NCI-H128 (cell line): ENCODE measurements around the gene ULK4.
"Not testable (repeated sequence)": the region's sequence is repeated elsewhere in the genome, so short reads cannot be mapped to it uniquely, and the experiment has no call there.

Experiments
- DNase-seq: peaks from one replicate; lab custom pipeline; 2025; ENCODE audit not compliant: unreplicated experiment; lab: John Stamatoyannopoulos, UW

Gene ULK4

DNA sequence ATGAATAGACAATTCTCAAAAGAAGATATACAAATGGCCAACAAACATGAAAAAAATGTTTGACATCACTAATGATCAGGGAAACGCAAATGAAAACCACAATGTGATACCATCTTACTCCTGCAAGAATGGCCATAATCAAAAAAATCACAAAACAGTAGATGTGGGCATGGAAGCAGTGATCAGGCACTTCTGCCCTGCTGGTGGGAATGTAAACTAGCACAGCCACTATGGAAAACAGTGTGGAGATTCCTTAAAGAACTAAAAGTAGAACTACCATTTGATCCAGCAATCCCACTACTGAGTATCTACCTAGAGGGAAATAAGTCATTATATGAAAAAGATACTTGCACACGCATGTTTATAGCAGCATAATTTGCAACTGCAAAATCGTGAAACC, 677.0 kb downstream of the ULK4 start:
- DNase-seq: not testable (repeated sequence)

DNA sequence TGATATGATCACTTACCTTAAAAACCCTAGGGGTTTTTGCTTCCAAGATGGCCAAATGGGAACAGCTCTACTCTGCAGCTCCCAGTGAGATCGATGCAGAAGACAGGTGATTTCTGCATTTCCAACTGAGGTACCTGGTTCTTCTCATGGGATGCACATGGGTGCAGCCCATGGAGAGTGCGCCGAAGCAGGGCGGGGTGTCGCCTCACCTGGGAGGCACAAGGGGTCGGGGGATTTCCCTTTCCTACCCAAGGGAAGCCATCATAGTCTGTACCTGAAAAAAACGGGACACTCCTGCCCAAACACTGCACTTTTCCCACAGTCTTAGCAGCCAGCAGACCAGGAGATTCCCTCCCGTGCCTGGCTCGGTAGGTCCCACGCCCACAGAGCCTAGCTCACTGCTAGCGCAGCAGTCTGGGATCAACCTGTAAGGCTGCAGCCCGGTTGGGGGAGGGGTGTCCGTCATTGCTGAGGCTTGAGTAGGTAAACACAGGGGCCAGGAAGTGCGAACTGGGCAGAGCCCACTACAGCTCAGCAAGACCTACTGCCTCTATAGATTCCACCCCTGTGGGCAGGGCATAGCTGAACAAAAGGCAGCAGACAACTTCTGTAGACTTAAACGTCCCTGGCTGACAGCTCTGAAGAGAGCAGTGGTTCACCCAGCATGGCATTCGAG, 684.0 kb downstream of the ULK4 start:
- DNase-seq: no peak

GRCh38 chr3:41276191-41276590, 685.7 kb downstream of the ULK4 start:
- no peak for DNase-seq

DNA sequence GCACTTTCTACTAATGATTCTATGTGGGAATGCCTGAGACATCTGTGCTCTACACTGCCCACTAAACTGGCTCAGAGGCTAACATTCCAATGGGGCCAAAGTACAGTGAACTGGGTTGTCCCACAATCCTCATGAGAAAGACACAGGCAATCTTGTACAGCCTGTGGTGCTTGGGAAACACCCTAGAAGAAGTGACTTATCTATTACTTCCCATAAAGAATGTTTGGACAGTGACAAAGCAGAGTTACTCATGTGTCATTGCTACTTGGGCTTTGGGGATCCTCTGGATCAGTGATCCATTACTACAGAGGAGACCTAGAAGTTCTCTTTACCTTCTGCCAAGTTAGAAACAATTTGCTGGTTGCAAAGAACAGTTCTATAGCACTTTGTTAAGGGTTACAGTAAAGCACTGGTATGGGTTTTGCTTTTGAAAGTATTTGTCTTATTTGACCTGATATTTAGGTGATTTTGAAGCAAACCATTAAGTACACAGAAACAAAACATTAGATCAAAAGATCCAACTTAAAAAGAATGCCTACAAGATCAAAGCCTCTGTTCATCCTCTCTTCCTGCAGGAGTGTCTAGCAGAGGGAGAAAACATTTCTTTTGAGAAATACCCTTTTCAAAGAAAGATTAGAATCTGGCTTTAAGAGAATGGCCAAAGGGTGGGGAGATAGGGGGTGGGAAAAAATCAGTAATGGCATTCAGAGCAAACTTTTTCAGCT, 686.8 kb downstream of the ULK4 start:
- no peak for DNase-seq

DNA sequence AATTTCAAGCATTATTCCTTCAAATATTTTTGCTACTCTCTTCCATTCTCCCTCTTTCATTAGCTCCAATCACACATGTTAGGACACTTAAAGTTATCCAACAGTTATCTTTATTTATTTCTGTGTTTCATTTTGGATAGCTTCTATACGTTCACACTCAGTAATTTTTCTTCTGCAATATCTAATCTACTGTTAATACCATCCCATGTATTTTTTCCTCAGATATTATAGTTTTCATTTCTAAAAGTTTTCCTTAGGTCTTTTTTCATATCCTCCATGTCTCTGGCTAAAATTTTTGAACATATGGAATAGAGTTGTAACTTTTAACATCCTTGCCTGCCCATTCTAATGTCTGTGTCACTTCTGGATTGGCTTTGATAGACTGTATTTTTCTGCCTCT, 689.2 kb downstream of the ULK4 start:
- DNase-seq: no peak

DNA sequence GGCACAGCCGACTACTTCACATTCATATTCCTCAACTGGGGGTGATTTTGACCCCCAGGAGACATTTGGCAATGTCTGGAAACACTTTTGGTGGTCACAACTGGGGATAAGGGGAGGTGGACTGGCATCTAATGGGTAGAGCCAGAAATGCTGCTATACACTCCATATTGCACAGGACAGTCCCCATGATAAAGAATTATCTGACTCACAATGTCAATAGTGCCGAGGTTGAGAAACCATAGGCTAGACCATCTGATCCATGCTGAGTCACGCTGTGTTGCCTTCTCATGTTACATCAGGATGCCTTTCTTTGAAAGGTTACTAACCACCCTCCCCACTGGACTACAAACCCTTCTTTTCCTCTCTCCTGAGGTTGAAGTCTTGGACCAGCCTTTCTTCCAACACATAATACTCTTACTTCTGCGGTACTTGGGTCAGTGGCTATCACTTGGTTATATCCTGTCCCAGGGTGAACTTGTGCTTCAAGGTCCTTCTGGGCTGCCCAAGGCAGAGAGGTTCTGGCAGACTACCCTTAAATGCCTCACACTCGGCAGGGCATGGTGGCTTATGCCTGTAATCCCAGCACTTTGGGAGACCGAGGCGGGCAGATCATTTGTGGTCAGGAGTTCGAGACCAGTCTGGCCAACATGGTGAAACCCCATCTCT, 693.8 kb downstream of the ULK4 start:
- no peak for DNase-seq

- DNase-seq: no peak
Observed at GRCh38 chr3:41265823-41266273, 696.1 kb downstream of the ULK4 start.

GRCh38 chr3:41265011-41265545, 696.8 kb downstream of the ULK4 start:
- DNase-seq: no peak

DNA sequence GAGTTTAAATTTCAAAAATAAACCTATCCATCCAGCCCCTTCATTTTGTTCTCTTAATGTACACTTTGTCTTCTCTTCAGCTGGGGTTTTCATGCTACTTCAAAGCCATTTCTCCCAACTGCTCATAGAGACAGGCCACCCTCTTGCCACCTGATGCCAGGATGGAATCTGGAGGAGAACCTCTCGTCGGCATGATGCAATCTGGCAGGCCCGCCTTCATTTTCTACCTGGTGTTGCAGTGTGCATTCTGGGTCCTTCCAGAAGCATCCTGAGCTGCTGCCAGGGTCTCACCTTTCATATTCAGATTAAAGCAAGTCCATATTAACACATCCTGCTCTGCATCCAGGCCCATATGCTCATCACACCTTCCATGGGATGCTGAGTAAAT, 701.8 kb downstream of the ULK4 start:
- DNase-seq: no peak

DNA sequence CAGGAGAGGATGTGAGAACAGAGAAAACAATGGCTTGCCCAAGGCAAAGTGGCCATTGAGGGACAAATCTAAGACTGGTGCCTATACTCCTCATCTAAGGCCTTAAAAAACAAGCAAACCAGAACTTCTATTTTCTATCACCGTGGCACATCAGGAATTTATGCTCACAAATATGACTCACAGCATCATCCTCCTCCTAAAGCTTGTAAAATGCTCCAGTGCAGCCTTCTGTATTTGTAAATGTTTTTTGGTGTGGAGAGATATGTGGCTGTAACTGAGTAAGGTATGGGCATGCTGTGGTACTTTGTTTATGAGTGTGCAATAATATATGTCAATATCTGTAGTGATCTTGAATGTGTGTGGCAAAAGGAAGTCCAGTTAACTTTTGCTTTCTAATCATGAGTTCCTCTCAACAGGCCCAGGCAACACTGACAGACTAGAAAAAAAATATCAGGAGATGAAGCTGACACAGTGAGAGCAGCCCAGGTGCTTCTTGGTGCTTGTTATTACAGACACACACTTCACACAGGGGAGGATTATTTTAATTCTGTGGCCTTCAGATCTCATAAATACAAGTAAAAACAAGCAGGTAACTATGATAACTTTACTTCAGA, 702.3 kb downstream of the ULK4 start:
- no peak for DNase-seq

DNA sequence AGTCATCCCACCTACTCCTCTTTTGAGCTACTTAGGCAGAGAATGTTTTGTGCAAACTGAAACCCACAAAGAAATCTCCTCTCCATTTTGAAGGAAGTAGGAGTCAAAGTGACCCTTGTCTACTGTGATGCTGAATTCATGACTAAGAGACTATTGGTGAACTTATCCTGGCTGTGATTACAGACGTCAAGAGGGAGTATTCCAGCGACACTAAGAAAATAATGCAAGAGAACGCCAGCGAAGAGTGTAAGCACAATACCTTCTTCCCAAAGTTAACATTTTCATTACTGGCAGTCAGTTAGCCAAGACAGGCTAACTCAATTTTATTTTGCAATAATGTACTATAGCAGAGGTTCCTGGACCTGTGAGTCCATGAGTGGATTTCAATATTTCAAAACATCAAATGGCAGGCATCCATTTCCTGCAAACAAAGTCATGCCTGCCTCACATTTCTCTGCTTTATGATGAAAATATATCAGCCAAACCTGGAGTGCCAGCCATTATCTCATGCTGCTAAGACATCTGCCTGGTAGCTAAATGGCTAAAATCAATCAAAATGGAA, 703.6 kb downstream of the ULK4 start:
- no peak for DNase-seq

GRCh38 chr3:41251593-41251992, 710.3 kb downstream of the ULK4 start:
- DNase-seq: no peak

DNA sequence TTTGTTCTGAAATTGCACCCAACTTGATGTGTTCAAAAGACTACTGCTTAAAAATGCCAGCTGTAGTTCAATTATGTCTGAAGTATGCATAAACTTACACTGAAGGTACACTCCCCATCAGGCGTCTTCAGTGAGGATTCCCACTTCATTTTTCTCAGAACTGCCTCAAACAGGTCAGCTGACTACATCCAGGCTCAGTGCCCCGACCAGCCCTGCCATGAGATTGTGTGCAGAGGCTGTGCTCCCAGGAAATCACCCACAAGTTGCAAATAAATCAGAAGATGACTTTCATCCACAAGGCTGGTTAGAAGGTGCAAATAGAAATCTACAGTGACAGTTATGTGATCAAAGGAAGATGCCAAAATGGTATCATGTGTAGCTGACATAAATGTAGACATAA, 711.1 kb downstream of the ULK4 start:
- DNase-seq: no peak

DNA sequence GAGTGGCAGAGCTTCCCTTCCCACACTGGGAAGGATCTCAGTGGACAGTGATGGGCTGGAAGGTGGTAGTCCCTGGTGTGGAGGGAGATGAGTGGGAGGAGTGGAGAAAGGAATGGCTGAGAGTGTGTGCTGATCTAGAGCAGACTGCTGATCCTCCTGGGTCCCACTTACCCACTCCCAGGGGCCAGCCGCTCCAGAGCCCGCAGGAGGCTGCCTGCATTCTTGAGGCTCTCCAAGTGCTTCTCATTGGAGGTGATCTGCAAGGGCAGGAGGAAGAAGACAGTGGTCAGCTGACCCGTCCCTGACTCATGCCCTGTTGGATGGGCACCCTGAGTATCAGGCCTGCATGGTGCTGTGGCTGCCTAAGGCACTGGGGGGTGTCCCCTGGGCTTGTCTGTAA, 712.6 kb downstream of the ULK4 start:
- DNase-seq: no peak

DNA sequence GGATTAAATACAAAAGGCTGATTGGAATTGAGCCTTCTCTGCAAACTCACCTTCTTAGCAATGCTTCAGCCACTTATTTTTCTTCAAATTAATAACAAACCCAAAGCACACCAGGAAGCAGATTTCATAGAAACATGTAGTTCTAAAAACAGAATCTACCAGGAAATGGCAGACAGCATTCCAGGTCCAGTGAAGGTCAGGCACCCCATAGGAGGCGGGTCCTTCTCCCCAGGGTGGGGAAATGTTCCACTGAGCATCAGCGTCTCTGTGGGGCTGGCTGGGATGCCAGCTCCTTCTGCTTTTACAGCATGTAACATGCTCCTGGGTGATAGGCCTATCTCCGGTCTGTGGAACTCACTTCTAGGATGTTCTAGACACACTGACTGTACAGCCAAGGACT, 713.4 kb downstream of the ULK4 start:
- DNase-seq: no peak

GRCh38 chr3:41247055-41248004, 714.6 kb downstream of the ULK4 start:
- no peak for DNase-seq

DNA sequence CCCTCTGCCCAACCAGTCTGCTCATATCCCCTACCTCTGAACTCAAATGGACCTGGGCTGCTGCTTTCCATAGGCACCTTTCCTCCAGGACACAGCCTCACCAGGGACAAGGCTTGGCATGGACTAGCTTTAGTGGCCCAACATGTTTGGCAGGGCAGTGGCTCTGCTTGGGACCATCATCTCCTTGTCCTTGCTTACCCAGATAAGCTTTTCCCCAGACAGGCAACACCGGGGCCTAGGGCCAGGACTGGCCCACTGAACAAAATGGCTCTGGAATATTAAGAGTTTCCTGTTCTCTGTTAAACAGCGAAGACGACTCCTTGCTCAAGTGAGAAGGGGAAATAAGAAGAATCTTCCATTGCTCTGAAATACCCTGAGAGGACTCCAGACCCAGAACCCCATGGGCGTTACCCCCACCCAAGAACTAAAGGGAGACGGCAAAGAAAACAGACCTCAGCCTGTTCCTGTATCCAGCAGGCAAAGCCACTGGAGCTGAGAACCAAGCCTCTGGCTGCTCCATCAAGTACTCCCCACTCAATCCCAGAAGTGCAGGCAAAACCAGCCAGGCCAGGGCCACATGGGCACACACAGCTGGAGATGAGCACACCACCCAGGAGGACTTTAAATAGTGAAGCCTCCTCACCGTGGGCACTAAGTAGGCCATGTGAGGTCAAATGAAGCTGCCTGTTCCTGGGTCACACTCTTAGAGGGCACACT, 717.1 kb downstream of the ULK4 start:
- DNase-seq: no peak

- no peak for DNase-seq
Observed at GRCh38 chr3:41243183-41243582, 718.7 kb downstream of the ULK4 start.

- no peak for DNase-seq
Observed at GRCh38 chr3:41241800-41242571, 719.9 kb downstream of the ULK4 start.
